ENCODE data around the gene PPFIBP2. TPM values are rescaled to one million over a fixed set of nuclear protein-coding genes. Genes with fewer than 3 reads are reported as not detected.

PPFIBP2 gene
- total RNA-seq, 3 donors from 2014 or later = 32.3 to 56.1 (median 43.3) TPM

- peak; percentile 69 to 76 for DNase-seq (ENCODE audit: low spot score in 2 of 2)
- Histone ChIP-seq H3K4me1 (peaks cover 13 to 21% of the 10 kb centered on the region in 2 donors), H3K27me3 (no peaks in the 10 kb centered on the region), H3K36me3 (no peaks in the 10 kb centered on the region), H3K9me3 (no peaks in the 10 kb centered on the region), H3K27ac (peak overlapping the region; percentile 74 to 80), H3K4me3 (no peak overlapping the region)
- intact Hi-C loops (cut with DNase I; ENCODE audit: low total_unique reads) = no loop called here
- TF ChIP-seq CTCF (IDR thresholded peaks at IDR 0.05) (peak; percentile 85 to 98 (median 97)), POLR2AphosphoS5 (IDR thresholded peaks at IDR 0.05) (no peak)
These were observed 57.8 kb downstream of the PPFIBP2 start for GRCh38 chr11:7571640-7572000.

GRCh38 chr11:7572001-7572712 is 58.4 kb downstream of the PPFIBP2 start:
- TF ChIP-seq POLR2AphosphoS5 (IDR thresholded peaks at IDR 0.05) (no peak), POLR2A (IDR thresholded peaks at IDR 0.05) (no peak), CTCF (IDR thresholded peaks at IDR 0.05) (peak in 1 of 3 donors; percentile 14)
- H3K4me3 ChIP-seq = no peak overlapping the region
- H3K4me1 ChIP-seq = peaks cover 17 to 26% of the 10 kb centered on the region in 2 donors
- H3K27ac ChIP-seq = peak overlapping the region; percentile 74 to 80
- no peaks in the 10 kb centered on the region for H3K27me3 ChIP-seq
- H3K36me3 ChIP-seq = no peaks in the 10 kb centered on the region
- intact Hi-C loops (cut with DNase I; ENCODE audit: low total_unique reads) = no loop called here
- H3K9me3 ChIP-seq = no peaks in the 10 kb centered on the region
- DNase-seq (ENCODE audit: low spot score in 2 of 2) = no peak

- Histone ChIP-seq H3K36me3 (no peaks in the 10 kb centered on the region), H3K4me1 (peaks cover 24 to 33% of the 10 kb centered on the region in 2 donors), H3K27ac (peak overlapping the region in 1 of 2 donors; percentile 56), H3K4me3 (no peak overlapping the region), H3K27me3 (no peaks in the 10 kb centered on the region), H3K9me3 (no peaks in the 10 kb centered on the region)
- intact Hi-C loops (cut with DNase I; ENCODE audit: low total_unique reads) = no loop called here
- TF ChIP-seq CTCF (IDR thresholded peaks at IDR 0.05) (no peak), POLR2AphosphoS5 (IDR thresholded peaks at IDR 0.05) (no peak), POLR2A (IDR thresholded peaks at IDR 0.05) (no peak)
- no peak for DNase-seq (ENCODE audit: low spot score in 2 of 2)
These were observed 59.4 kb downstream of the PPFIBP2 start for GRCh38 chr11:7573193-7573557.

- Histone ChIP-seq H3K4me3 (no peak overlapping the region), H3K9me3 (no peaks in the 10 kb centered on the region), H3K27ac (peak overlapping the region in 1 of 2 donors; percentile 56), H3K36me3 (no peaks in the 10 kb centered on the region), H3K27me3 (no peaks in the 10 kb centered on the region), H3K4me1 (peaks cover 26 to 39% of the 10 kb centered on the region in 2 donors)
- DNase-seq (ENCODE audit: low spot score in 2 of 2) = no peak
- TF ChIP-seq POLR2A (IDR thresholded peaks at IDR 0.05) = no peak
- no peak for TF ChIP-seq CTCF (IDR thresholded peaks at IDR 0.05)
- TF ChIP-seq POLR2AphosphoS5 (IDR thresholded peaks at IDR 0.05) = no peak
- intact Hi-C loops (cut with DNase I; ENCODE audit: low total_unique reads) = no loop called here
These were observed 59.9 kb downstream of the PPFIBP2 start for GRCh38 chr11:7573558-7574296.

GRCh38 chr11:7574491-7575130 is 60.8 kb downstream of the PPFIBP2 start:
- Histone ChIP-seq H3K27ac (peak overlapping the region; percentile 23 to 85), H3K9me3 (no peaks in the 10 kb centered on the region), H3K4me3 (no peak overlapping the region), H3K4me1 (peaks cover 26 to 43% of the 10 kb centered on the region in 2 donors), H3K36me3 (no peaks in the 10 kb centered on the region), H3K27me3 (no peaks in the 10 kb centered on the region)
- TF ChIP-seq POLR2A (IDR thresholded peaks at IDR 0.05) = no peak
- TF ChIP-seq POLR2AphosphoS5 (IDR thresholded peaks at IDR 0.05) = no peak
- no peak for TF ChIP-seq CTCF (IDR thresholded peaks at IDR 0.05)
- intact Hi-C loops (cut with DNase I; ENCODE audit: low total_unique reads) = no loop called here
- DNase-seq (ENCODE audit: low spot score in 2 of 2) = no peak

Data from breast epithelium (tissue), 4 donors.